Measurements from ENCODE around the gene SERBP1.
A peak's percentile ranks its signal among the peaks of the same experiment; 100 is the strongest.
"Not testable (repeated sequence)": the region's sequence is repeated elsewhere in the genome, so short reads cannot be mapped to it uniquely, and the experiment has no call there.

Gene SERBP1

GRCh38 chr1:67430358-67431155 is at the start of gene SERBP1:
Gene SERBP1, minus strand, starts transcription at chr1:67430402. Its CDS starts 102 bp downstream, at chr1:67430300.
- DNase-seq (ENCODE audit: low read depth): peak; percentile 88

- no peak for DNase-seq (ENCODE audit: low read depth)
Observed at GRCh38 chr1:67479146-67479891, 49.1 kb upstream of the SERBP1 start.

GRCh38 chr1:67476906-67477305 is 46.7 kb upstream of the SERBP1 start:
- no peak for DNase-seq (ENCODE audit: low read depth)

- DNase-seq (ENCODE audit: low read depth): no peak
Observed at GRCh38 chr1:67476006-67476482, 45.8 kb upstream of the SERBP1 start.

- no peak for DNase-seq (ENCODE audit: low read depth)
Observed at GRCh38 chr1:67472056-67472455, 41.9 kb upstream of the SERBP1 start.

- no peak for DNase-seq (ENCODE audit: low read depth)
Observed at GRCh38 chr1:67469431-67469830, 39.2 kb upstream of the SERBP1 start.

GRCh38 chr1:67468066-67468718 is 38.0 kb upstream of the SERBP1 start:
- no peak for DNase-seq (ENCODE audit: low read depth)

- DNase-seq (ENCODE audit: low read depth): no peak
Observed at GRCh38 chr1:67465375-67465774, 35.2 kb upstream of the SERBP1 start.

- DNase-seq (ENCODE audit: low read depth): no peak
Observed at GRCh38 chr1:67464746-67465145, 34.5 kb upstream of the SERBP1 start.

GRCh38 chr1:67464058-67464457 is 33.9 kb upstream of the SERBP1 start:
- DNase-seq (ENCODE audit: low read depth): no peak

- DNase-seq (ENCODE audit: low read depth): no peak
Observed at GRCh38 chr1:67463298-67463955, 33.2 kb upstream of the SERBP1 start.

GRCh38 chr1:67460676-67461500 is 30.7 kb upstream of the SERBP1 start:
- no peak for DNase-seq (ENCODE audit: low read depth)

GRCh38 chr1:67459068-67459467 is 28.9 kb upstream of the SERBP1 start:
- DNase-seq (ENCODE audit: low read depth): no peak

- DNase-seq (ENCODE audit: low read depth): no peak
Observed at GRCh38 chr1:67458663-67459062, 28.5 kb upstream of the SERBP1 start.

GRCh38 chr1:67457247-67457646 is 27.0 kb upstream of the SERBP1 start:
- DNase-seq (ENCODE audit: low read depth): no peak

- DNase-seq (ENCODE audit: low read depth): no peak
Observed at GRCh38 chr1:67451815-67452214, 21.6 kb upstream of the SERBP1 start.

- no peak for DNase-seq (ENCODE audit: low read depth)
Observed at GRCh38 chr1:67451356-67451755, 21.2 kb upstream of the SERBP1 start.

GRCh38 chr1:67446893-67447292 is 16.7 kb upstream of the SERBP1 start:
- no peak for DNase-seq (ENCODE audit: low read depth)

- DNase-seq (ENCODE audit: low read depth): not testable (repeated sequence)
Observed at GRCh38 chr1:67446014-67446413, 15.8 kb upstream of the SERBP1 start.

GRCh38 chr1:67441739-67442281 is 11.6 kb upstream of the SERBP1 start:
- DNase-seq (ENCODE audit: low read depth): no peak

- no peak for DNase-seq (ENCODE audit: low read depth)
Observed at GRCh38 chr1:67441183-67441582, 11.0 kb upstream of the SERBP1 start.

All from non-pigmented ciliary epithelial cell (primary cell).